NCI-H2029 (cell line): ENCODE measurements around the gene PAX6.

Source experiments
- DNase-seq: peaks from one replicate; lab custom pipeline; 2025; lab: John Stamatoyannopoulos, UW

Gene PAX6

GRCh38 chr11:31797190-31798056 lies 13.7 kb downstream of the PAX6 start:
- no peak for DNase-seq

GRCh38 chr11:31796499-31797189 lies 14.5 kb downstream of the PAX6 start:
- no peak for DNase-seq

GRCh38 chr11:31795706-31796498 lies 15.2 kb downstream of the PAX6 start:
- DNase-seq, result no peak

- DNase-seq, result no peak
These were observed 16.6 kb downstream of the PAX6 start for GRCh38 chr11:31794548-31794947.

GRCh38 chr11:31793264-31793663 lies 17.9 kb downstream of the PAX6 start:
- DNase-seq, result no peak

GRCh38 chr11:31792456-31792855 lies 18.7 kb downstream of the PAX6 start:
- DNase-seq, result no peak

- DNase-seq, result no peak
These were observed 19.1 kb downstream of the PAX6 start for GRCh38 chr11:31792036-31792435.

- no peak for DNase-seq
These were observed 20.5 kb downstream of the PAX6 start for GRCh38 chr11:31790649-31791048.

GRCh38 chr11:31788085-31788484 lies 23.0 kb downstream of the PAX6 start:
- no peak for DNase-seq

- no peak for DNase-seq
These were observed 24.0 kb downstream of the PAX6 start for GRCh38 chr11:31786996-31787685.

- no peak for DNase-seq
These were observed 26.5 kb downstream of the PAX6 start for GRCh38 chr11:31784611-31785010.

- no peak for DNase-seq
These were observed 27.9 kb downstream of the PAX6 start for GRCh38 chr11:31783252-31783651.

- DNase-seq, result no peak
These were observed 28.9 kb downstream of the PAX6 start for GRCh38 chr11:31782257-31782656.

- no peak for DNase-seq
These were observed 30.6 kb downstream of the PAX6 start for GRCh38 chr11:31780480-31780971.

- DNase-seq, result no peak
These were observed 31.0 kb downstream of the PAX6 start for GRCh38 chr11:31780078-31780477.

GRCh38 chr11:31779374-31779791 lies 31.7 kb downstream of the PAX6 start:
- DNase-seq, result no peak

GRCh38 chr11:31772412-31772811 lies 38.7 kb downstream of the PAX6 start:
- DNase-seq, result no peak

- DNase-seq, result no peak
These were observed 41.0 kb downstream of the PAX6 start for GRCh38 chr11:31770011-31770700.

- DNase-seq, result no peak
These were observed 42.1 kb downstream of the PAX6 start for GRCh38 chr11:31768749-31769640.

- DNase-seq, result no peak
These were observed 43.4 kb downstream of the PAX6 start for GRCh38 chr11:31767685-31768084.
